GM12878 (cell line): Measurements from ENCODE around the gene HDAC5. TPM values are rescaled to one million over a fixed set of nuclear protein-coding genes. Genes with fewer than 3 reads are reported as not detected.

Experiments used
- ATAC-seq: fragments of 200-7000 bp; cut with Tn5 transposase; 3 replicates; pipeline ENCODE4 v1.9.1; 2020; ENCODE audit warnings: mild to moderate bottlenecking, moderate library complexity
- BruUV-seq: library from RNA; stranded (reverse); fragments of 400-500 nt; replicated peaks from 2 replicates; lab custom pipeline; 2021; lab: Mats Ljungman, UMichigan
- CTCF ChIA-PET: fragments of 300-600 bp; sonication (Branson Sonifier 250); formaldehyde crosslinking; extraction: SDS; loops from one replicate; lab custom pipeline; 2021; ENCODE audit warnings: inconsistent platforms; lab: Yijun Ruan, JAX
- POLR2A ChIA-PET: fragments of 350-600 bp; formaldehyde crosslinking; extraction: SDS; loops from one replicate; lab custom pipeline; 2021; ENCODE audit warnings: inconsistent platforms; lab: Charles Lee
- RAD21 ChIA-PET: fragments of 300-600 bp; sonication (Branson Sonifier 250); formaldehyde crosslinking; loops from one replicate; lab custom pipeline; 2023; ENCODE audit warnings: antibody characterized with exemption; ENCODE audit not compliant: unreplicated experiment; lab: Charles Lee
- SMC1A ChIA-PET: fragments of 300-600 bp; sonication (Branson Sonifier 250); formaldehyde crosslinking; loops from one replicate; lab custom pipeline; 2023; ENCODE audit not compliant: unreplicated experiment, uncharacterized antibody; lab: Charles Lee
- DNase-seq: peaks from one replicate; pipeline ENCODE4 v3.0.0-alpha.2; 2011; ENCODE audit warnings: low read depth, low spot score
- FAIRE-seq: peaks from 3 replicates; lab custom pipeline; 2011; peaks lifted over from hg19 to GRCh38; lab: Jason Lieb, UNC
- H2AFZ ChIP-seq: 2 replicates; pipeline ENCODE4 v1.6.0; 2011; ENCODE audit warnings: low read depth, low read length, control low read depth; ENCODE audit not compliant: control insufficient read depth
- H3K27ac ChIP-seq: 2 replicates; pipeline ENCODE4 v1.5.1; 2011; ENCODE audit warnings: control low read depth; ENCODE audit not compliant: control insufficient read depth, insufficient read depth
- H3K27me3 ChIP-seq, 2 experiments: replicated peaks in 1 of 2; 2 replicates each; pipeline versions ENCODE4 v1.6.0 to v1.6.1; 2011; ENCODE audit warnings: low read length in 1 of 2; ENCODE audit not compliant: control insufficient read depth in 2 of 2, insufficient read depth in 2 of 2
- H3K36me3 ChIP-seq, 2 experiments: 2 replicates each; pipeline ENCODE4 v1.5.1; 2011; ENCODE audit warnings: low read length in 1 of 2; ENCODE audit not compliant: control insufficient read depth in 2 of 2, insufficient read depth in 2 of 2
- H3K4me1 ChIP-seq: 2 replicates; pipeline ENCODE4 v1.6.1; 2011; ENCODE audit warnings: mild to moderate bottlenecking, low read length, moderate library complexity, mixed read lengths; ENCODE audit not compliant: control insufficient read depth, insufficient read depth
- H3K4me2 ChIP-seq: 2 replicates; pipeline ENCODE4 v1.6.0; 2011; ENCODE audit warnings: control low read depth; ENCODE audit not compliant: control insufficient read depth, insufficient read depth
- H3K4me3 ChIP-seq: fragments of 200-600 bp; sonication (generic); 2 replicates; pipeline ENCODE4 v1.5.1; 2016
- H3K79me2 ChIP-seq: 2 replicates; pipeline ENCODE4 v1.6.0; 2011; ENCODE audit warnings: low read length; ENCODE audit not compliant: control insufficient read depth, insufficient read depth
- H3K9ac ChIP-seq: 2 replicates; pipeline ENCODE4 v1.8.0; 2011; ENCODE audit warnings: low read length, control low read depth, mixed read lengths; ENCODE audit not compliant: control insufficient read depth, insufficient read depth
- H3K9me3 ChIP-seq: replicated peaks from 3 replicates; pipeline ENCODE4 v1.5.1; 2011; ENCODE audit warnings: mild to moderate bottlenecking, low read length; ENCODE audit not compliant: control insufficient read depth, insufficient read depth
- H4K20me1 ChIP-seq: 2 replicates; pipeline ENCODE4 v1.6.0; 2011; ENCODE audit not compliant: control insufficient read depth, insufficient read depth
- CBFB ChIP-seq: IDR thresholded peaks from 2 replicates; pipeline ENCODE4 v1.6.1; 2016; ENCODE audit warnings: antibody characterized with exemption, low read depth
- CREB1 ChIP-seq: IDR thresholded peaks from 2 replicates; pipeline ENCODE4 v1.6.1; 2012; ENCODE audit warnings: low read depth, mild to moderate bottlenecking, inconsistent platforms
- EP300 ChIP-seq, 2 experiments: fragments of 150-350 bp in 1 of 2; IDR thresholded peaks; 2 replicates each; pipeline ENCODE4 v1.6.1; 2011 to 2012; ENCODE audit warnings: low read depth in 2 of 2, low read length in 2 of 2, borderline replicate concordance in 1 of 2, improper control_type of control experiment in 1 of 2, inconsistent platforms in 1 of 2; ENCODE audit not compliant: control insufficient read depth in 1 of 2
- HSF1 ChIP-seq: fragments of 150-350 bp; IDR thresholded peaks from 2 replicates; pipeline ENCODE4 v1.6.1; 2014; ENCODE audit warnings: mild to moderate bottlenecking, low read depth, low read length
- IKZF1 ChIP-seq: fragments of 450-650 bp; conservative IDR thresholded peaks from 2 replicates; pipeline ENCODE4 v1.6.1; 2017; ENCODE audit warnings: antibody characterized with exemption, mild to moderate bottlenecking
- KAT2A ChIP-seq: conservative IDR thresholded peaks from 2 replicates; pipeline ENCODE4 v1.6.1; 2011; ENCODE audit warnings: low read depth, low read length; ENCODE audit not compliant: control insufficient read depth
- MEF2A ChIP-seq: IDR thresholded peaks from 2 replicates; pipeline ENCODE4 v1.6.1; 2011; ENCODE audit warnings: low read depth, mild to moderate bottlenecking, low read length, moderate library complexity; ENCODE audit not compliant: insufficient read depth
- MEF2B ChIP-seq: fragments of 450-650 bp; IDR thresholded peaks from 2 replicates; pipeline ENCODE4 v1.6.1; 2018; ENCODE audit warnings: mild to moderate bottlenecking, moderate library complexity; ENCODE audit not compliant: partially characterized antibody, poor library complexity, severe bottlenecking
- MXI1 ChIP-seq: fragments of 150-350 bp; IDR thresholded peaks from 2 replicates; pipeline ENCODE4 v1.6.1; 2011; ENCODE audit warnings: low read depth, mild to moderate bottlenecking, inconsistent platforms, low read length, improper control_type of control experiment
- RAD51 ChIP-seq: fragments of 450-650 bp; IDR thresholded peaks from 2 replicates; pipeline ENCODE4 v1.6.1; 2016; ENCODE audit warnings: moderate library complexity, mild to moderate bottlenecking, inconsistent platforms
- SIN3A ChIP-seq: IDR thresholded peaks from 2 replicates; pipeline ENCODE4 v1.6.1; 2012; ENCODE audit warnings: low read depth, low read length, improper control_type of control experiment
- SMARCA5 ChIP-seq: fragments of 450-650 bp; IDR thresholded peaks from 2 replicates; pipeline ENCODE4 v1.6.1; 2017; ENCODE audit warnings: mild to moderate bottlenecking
- SP1 ChIP-seq: IDR thresholded peaks from one replicate; pipeline ENCODE4 v1.6.1; 2011; ENCODE audit warnings: low read depth, low read length
- TCF7 ChIP-seq: IDR thresholded peaks from 2 replicates; pipeline ENCODE4 v1.6.1; 2014; ENCODE audit warnings: antibody characterized with exemption, borderline replicate concordance
- ZBTB11 ChIP-seq: fragments of 450-650 bp; formaldehyde crosslinking; IDR thresholded peaks from 2 replicates; pipeline ENCODE4 v1.5.0; 2022; ENCODE audit warnings: mild to moderate bottlenecking, missing genetic modification characterization
- ZNF274 ChIP-seq: IDR thresholded peaks from one replicate; pipeline ENCODE4 v1.8.0; 2011; ENCODE audit not compliant: insufficient read length, insufficient read depth
- WGBS: methylation state at CpG from one replicate; pipeline ENCODE4 v1.1.6; 2016; ENCODE audit warnings: low lambda C conversion rate; ENCODE audit not compliant: insufficient replicate concordance, insufficient coverage; ENCODE audit errors: missing lambda C conversion rate; 5-methylcytosine and 5-hydroxymethylcytosine counted together
- in situ Hi-C: fragments of 300-500 bp; cut with MboI; formaldehyde crosslinking; loops from 9 replicates; pipeline ENCODE4 v1.14.3; 2018; ENCODE audit warnings: mixed read lengths
- intact Hi-C: fragments of 100-400 bp; cut with micrococcal nuclease; formaldehyde crosslinking; loops from one replicate; pipeline ENCODE4 v1.14.2; 2022; ENCODE audit not compliant: unreplicated experiment
- polyA plus RNA-seq, 11 experiments: library from polyadenylated mRNA; depleted of rRNA in 4 of 11; unstranded in 6 of 11; stranded (reverse) in 5 of 11; fragments of >200 nt; fragmentation: Nextera tagmentation in 4 of 11; fragmentation: Illumina TruSeq in 1 of 11; extraction: Ambion mirVana in 4 of 11; extraction: Trizol in 1 of 11; gene quantifications; 1 replicate in 1 of 11; 2 replicates in 10 of 11; pipeline versions ENCODE4 v1.2.1 to v1.2.3, GENCODE V29; 2011 to 2016; ENCODE audit warnings: inconsistent platforms in 2 of 11, missing spikeins in 2 of 11, low read depth in 1 of 11
- total RNA-seq, 4 experiments: library from RNA; depleted of rRNA in 3 of 4; stranded (reverse); fragments of >200 nt in 3 of 4; fragmentation: Illumina TruSeq in 1 of 4; extraction: Trizol in 1 of 4; gene quantifications; 2 replicates each; pipeline versions ENCODE4 v1.2.1 to v1.2.3, GENCODE V29; 2013 to 2021

HDAC5 gene
- total and polyA plus RNA-seq, 10 of the 15 experiments (the other 5 are each of a cell fraction or from before 2014, with no cell fraction given): 1.1 to 58.0 (median 27.3) TPM

GRCh38 chr17:44110823-44111633 lies 12.4 kb downstream of the HDAC5 start (continued):
- TF ChIP-seq EP300 (IDR thresholded peaks at IDR 0.05; ENCODE audit: borderline replicate concordance in 1 of 2, control insufficient read depth in 1 of 2, low read depth in 2 of 2, low read length in 2 of 2) (0 out of 4 replicates have a peak, but pooled peaks of 1 of the 2 experiments have one; percentile 20), MXI1 (0 out of 2 replicates have a peak, but pooled peaks have one; percentile 25), MEF2A (peak; percentile 96), SP1 (no peak), CREB1 (peak; percentile 17; the same call in 1 of the 2 replicates), IKZF1 (peak; percentile 94)
- TF ChIP-seq, all 136 proteins: peak for 33

GRCh38 chr17:44110011-44110686 lies 13.3 kb downstream of the HDAC5 start:
- SMC1A ChIA-PET: interaction anchor here (1.1 to 1.6 kb wide), 3 partner anchors 13 to 68 kb away, joined by 3 to 5 read pairs (median 3); partner anchors contain the start of gene HDAC5
- no peak for FAIRE-seq
- Histone ChIP-seq H3K36me3 (no peaks in the 10 kb centered on the region; a peak in 2 of 4 replicates), H3K79me2 (peaks cover 49% of the 10 kb centered on the region), H2AFZ (no peak overlapping the region), H3K4me1 (peaks cover 18% of the 10 kb centered on the region), H3K4me2 (peak overlapping the region; percentile 98), H3K9ac (peak overlapping the region; percentile 64), H3K27me3 (no peaks in the 10 kb centered on the region), H4K20me1 (no peaks in the 10 kb centered on the region), H3K27ac (peak overlapping the region; percentile 20; the same call in 1 of the 2 replicates), H3K9me3 (no peaks in the 10 kb centered on the region), H3K4me3 (peak overlapping the region; percentile 84)
- CTCF ChIA-PET: interaction anchor here (0.6 to 5.1 kb wide), 8 partner anchors 12 to 166 kb away, joined by 3 to 40 read pairs (median 3); partner anchors contain the start of gene HDAC5
- RAD21 ChIA-PET: interaction anchor here (0.6 to 2.3 kb wide), 8 partner anchors 12 to 104 kb away, joined by 3 to 16 read pairs (median 3); partner anchors contain the start of gene HDAC5
- WGBS: 89% methylated on average over 10 of the region's 10 CpGs
- POLR2A ChIA-PET: interaction anchor here (0.6 to 4.0 kb wide), 5 partner anchors 11 to 136 kb away, joined by 3 to 34 read pairs (median 12); partner anchors contain the start of genes G6PC3, HDAC5 and LSM12
- in situ Hi-C loops: loop anchor here (25.0 kb wide), 1 partner anchor 898 kb away; the partner anchor contains the start of gene TMEM106A
- no TSS peak for BruUV-seq
- ATAC-seq: peak; percentile 9
- intact Hi-C loops: loop anchor here (5.0 kb wide), 1 partner anchor 38 kb away; the partner anchor contains the start of gene G6PC3
- DNase-seq: no peak
- TF ChIP-seq MEF2B (no peak), RAD51 (no peak), ZBTB11 (CRISPR knock-in tag) (no peak), HSF1 (no peak), SMARCA5 (no peak), KAT2A (no peak), ZNF274 (no peak), CBFB (no peak), SIN3A (no peak), TCF7 (no peak)
